ENCODE data around the gene PAPOLA.
A peak's percentile ranks its signal among the peaks of the same experiment; 100 is the strongest.

The PAPOLA gene

DNA sequence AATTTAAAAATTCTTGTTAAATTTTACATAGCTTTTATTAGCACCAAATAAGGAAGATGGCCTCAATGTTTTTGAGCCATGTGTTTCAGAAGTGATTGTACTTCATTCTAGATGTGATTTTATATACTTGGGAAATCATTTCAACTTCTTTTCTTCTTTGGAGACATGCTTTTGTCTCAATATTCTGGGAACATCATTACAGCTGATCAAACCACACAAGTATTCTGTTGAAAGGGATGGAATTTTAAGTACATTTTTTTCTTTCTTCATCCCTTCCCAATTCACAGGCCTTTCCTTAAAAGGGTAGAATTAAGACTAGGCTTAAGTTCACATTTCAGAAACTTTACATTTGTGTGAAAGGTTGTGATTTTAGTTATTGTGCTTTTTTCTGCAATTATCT, 66.4 kb downstream of the PAPOLA start:
- ChIA-PET CTCF (interaction anchor here (0.8 to 1.9 kb wide), 2 partner anchors 14 to 284 kb away, joined by 6 to 7 read pairs; no protein-coding TSS in a partner anchor), POLR2A (ENCODE audit: low non-redundant PET) (no interaction called here)
- H3K27ac ChIP-seq, result no peak overlapping the region
- DNase-seq (ENCODE audit: low spot score), result no peak
- TF ChIP-seq, protein P1, sequence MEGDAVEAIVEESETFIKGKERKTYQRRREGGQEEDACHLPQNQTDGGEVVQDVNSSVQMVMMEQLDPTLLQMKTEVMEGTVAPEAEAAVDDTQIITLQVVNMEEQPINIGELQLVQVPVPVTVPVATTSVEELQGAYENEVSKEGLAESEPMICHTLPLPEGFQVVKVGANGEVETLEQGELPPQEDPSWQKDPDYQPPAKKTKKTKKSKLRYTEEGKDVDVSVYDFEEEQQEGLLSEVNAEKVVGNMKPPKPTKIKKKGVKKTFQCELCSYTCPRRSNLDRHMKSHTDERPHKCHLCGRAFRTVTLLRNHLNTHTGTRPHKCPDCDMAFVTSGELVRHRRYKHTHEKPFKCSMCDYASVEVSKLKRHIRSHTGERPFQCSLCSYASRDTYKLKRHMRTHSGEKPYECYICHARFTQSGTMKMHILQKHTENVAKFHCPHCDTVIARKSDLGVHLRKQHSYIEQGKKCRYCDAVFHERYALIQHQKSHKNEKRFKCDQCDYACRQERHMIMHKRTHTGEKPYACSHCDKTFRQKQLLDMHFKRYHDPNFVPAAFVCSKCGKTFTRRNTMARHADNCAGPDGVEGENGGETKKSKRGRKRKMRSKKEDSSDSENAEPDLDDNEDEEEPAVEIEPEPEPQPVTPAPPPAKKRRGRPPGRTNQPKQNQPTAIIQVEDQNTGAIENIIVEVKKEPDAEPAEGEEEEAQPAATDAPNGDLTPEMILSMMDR (conservative IDR thresholded peaks at IDR 0.05; ENCODE audit: low read depth), result no peak

DNA sequence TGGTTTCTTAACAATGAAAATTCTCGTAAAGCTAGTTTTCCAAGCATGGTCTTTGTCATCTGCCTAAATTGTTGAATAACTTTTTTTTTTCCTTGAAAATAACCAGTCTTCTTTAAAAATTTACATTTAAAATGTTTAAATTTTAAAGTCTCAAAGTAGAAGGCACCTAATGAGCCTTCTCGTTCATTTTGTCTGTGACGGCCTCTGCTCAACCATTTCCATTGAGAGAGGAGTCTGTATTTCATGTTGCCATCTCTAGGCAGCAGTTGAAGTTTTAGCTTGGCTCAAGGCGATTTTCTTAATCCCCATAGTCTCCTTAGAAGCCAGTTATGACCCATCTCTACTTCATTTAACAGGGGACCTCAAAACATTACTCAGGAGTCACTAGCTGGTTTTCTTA, 69.1 kb downstream of the PAPOLA start:
- ChIA-PET CTCF (no interaction called here), POLR2A (ENCODE audit: low non-redundant PET) (no interaction called here)
- no peak overlapping the region for H3K27ac ChIP-seq
- no peak for DNase-seq (ENCODE audit: low spot score)
- TF ChIP-seq, protein P1 (conservative IDR thresholded peaks at IDR 0.05; ENCODE audit: low read depth), result no peak

DNA sequence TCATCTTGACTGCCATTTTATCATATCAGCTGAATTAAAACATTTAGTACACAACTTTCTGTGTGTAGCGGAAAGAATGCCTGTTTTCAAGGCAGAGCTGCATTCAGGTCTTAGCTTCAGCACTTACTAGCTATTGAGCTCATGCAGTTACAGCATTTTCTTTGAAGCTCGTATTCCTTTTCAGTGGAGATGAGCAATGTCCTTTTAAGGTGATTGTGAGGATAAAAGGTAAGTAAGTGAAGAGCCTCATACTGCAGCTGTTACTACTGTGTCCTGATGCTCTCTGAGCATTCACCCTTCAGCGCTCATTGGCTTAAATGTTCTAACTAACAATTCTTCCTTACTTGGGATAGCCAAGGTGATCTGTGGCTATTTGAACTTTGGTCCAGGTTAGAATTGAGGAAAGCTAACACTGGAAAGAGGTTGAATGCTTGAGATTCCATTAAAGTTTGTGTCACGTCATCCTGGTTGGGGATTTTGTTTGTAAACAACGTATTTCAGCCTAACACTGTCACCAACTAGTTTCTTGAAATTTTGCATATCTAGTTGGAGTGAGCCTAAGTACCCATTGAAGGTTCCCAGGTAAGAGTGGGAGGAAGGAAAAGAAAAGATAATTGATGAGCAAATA, 71.4 kb downstream of the PAPOLA start:
- ChIA-PET POLR2A (ENCODE audit: low non-redundant PET) (no interaction called here), CTCF (interaction anchor here (0.6 to 0.7 kb wide), 2 partner anchors 8 to 41 kb away, joined by 3 to 4 read pairs; no protein-coding TSS in a partner anchor)
- H3K27ac ChIP-seq, result no peak overlapping the region
- no peak for DNase-seq (ENCODE audit: low spot score)
- TF ChIP-seq, protein P1 (conservative IDR thresholded peaks at IDR 0.05; ENCODE audit: low read depth), result no peak

DNA sequence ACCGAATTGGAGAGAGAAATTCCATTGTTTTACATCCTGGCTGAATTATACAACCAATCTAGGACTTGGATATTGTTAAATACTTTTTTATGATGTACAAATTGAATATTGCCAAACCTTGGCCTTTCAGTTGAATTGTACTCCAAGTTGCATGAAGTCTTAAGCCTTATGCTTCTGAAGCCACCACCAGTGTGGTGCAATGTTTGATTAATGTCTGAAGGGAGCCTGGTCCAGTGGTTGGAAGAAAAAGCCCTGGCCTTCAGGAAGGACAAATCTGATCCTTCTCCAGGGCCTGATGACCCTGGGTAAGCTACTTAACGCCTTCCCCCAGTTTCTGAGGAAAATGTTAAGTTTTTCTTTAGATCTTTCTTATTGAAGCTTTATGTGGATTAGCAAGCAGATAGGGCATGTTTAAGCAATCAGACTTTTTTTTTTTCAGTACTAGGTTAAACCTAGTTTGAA, 72.0 kb downstream of the PAPOLA start:
- no peak overlapping the region for H3K27ac ChIP-seq
- no peak for DNase-seq (ENCODE audit: low spot score)
- CTCF ChIA-PET, result interaction anchor here (0.7 kb wide), 1 partner anchor 41 kb away, joined by 4 read pairs; no protein-coding TSS in a partner anchor
- TF ChIP-seq, protein P1 (conservative IDR thresholded peaks at IDR 0.05; ENCODE audit: low read depth), result no peak
- POLR2A ChIA-PET (ENCODE audit: low non-redundant PET), result no interaction called here

DNA sequence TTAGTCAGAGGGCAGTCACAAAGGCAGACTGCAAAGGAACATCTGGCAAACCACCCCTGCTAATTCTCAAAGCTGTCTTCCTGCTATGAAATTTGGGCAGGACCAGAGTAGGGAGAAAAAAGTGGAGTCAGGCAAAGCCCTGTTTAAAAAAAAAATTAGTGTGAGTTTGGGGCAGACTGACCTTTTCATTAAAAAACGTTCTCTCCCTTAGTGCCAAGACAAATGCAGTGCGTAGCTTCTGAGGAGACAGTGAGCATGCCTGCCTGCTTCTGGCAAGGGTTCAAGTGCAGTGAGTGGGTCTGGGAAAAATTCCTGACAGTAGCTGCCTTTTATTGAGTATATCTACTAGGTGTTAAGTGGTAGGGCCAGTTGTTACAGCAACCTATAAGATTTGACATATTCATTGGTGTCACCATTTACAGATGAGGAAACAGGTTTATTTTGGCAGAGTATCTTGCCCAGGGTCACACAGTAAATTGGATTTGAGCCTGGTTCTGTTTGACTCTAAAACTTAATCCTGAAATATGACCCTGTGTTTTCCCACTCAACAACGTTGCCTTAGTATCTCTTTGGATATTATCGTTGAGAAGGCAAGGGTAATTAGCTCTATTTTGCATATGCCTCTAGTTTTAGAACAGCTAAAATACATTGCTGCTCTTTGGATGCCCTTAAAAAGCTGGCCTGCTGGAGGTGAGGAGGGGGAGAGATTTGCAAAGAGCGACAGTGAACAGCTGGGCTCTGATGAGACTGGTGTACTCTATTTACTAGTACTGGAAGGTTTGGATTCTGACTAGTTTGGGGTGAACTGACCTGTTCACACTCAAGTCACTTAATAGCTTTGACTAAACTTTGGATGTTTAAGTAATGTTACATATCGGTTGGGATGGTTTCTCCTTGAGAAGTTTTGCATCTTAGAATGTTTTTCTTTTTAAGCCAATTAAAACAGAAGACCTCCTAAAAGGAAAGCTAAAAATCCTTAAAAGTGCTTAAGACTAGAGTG, 72.8 kb downstream of the PAPOLA start:
- DNase-seq (ENCODE audit: low spot score), result peak; percentile 32
- POLR2A ChIA-PET (ENCODE audit: low non-redundant PET), result no interaction called here
- H3K27ac ChIP-seq, result no peak overlapping the region
- CTCF ChIA-PET, result interaction anchor here (0.7 kb wide), 1 partner anchor 40 kb away, joined by 4 read pairs; no protein-coding TSS in a partner anchor
- TF ChIP-seq, protein P1 (conservative IDR thresholded peaks at IDR 0.05; ENCODE audit: low read depth), result no peak

DNA sequence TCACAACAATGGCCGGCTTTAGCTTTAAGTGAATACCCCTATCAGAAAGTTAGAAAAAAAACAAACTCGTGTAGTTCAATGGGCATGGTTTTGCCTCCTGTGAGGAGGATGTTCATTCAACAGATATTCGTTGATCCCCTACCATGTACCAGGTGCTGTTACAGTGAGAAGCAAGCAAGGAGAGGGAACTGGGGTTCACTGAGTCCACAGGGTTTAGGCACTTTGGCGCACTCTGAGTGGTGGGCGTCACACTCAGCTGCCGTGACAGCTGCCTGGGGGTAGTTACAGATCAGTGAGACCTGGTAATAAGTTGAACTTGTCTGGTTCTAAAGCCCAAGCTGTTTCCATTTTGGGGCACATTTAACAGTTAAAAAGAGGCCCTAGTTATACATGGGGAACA, 74.2 kb downstream of the PAPOLA start:
- ChIA-PET POLR2A (ENCODE audit: low non-redundant PET) (no interaction called here), CTCF (interaction anchor here (1.0 to 1.3 kb wide), 2 partner anchors 9 to 165 kb away, joined by 3 read pairs; no protein-coding TSS in a partner anchor)
- TF ChIP-seq, protein P1 (conservative IDR thresholded peaks at IDR 0.05; ENCODE audit: low read depth), result no peak
- no peak overlapping the region for H3K27ac ChIP-seq
- DNase-seq (ENCODE audit: low spot score), result no peak
